ENCODE measurements around the gene MCRIP1. TPM values are rescaled to one million over a fixed set of nuclear protein-coding genes. Genes with fewer than 3 reads are reported as not detected.

Gene MCRIP1
- total and polyA plus RNA-seq, 2 of the 13 experiments (the other 11 are each of a cell fraction or from before 2014, with no cell fraction given) = 79.7 to 84.9 TPM

DNA sequence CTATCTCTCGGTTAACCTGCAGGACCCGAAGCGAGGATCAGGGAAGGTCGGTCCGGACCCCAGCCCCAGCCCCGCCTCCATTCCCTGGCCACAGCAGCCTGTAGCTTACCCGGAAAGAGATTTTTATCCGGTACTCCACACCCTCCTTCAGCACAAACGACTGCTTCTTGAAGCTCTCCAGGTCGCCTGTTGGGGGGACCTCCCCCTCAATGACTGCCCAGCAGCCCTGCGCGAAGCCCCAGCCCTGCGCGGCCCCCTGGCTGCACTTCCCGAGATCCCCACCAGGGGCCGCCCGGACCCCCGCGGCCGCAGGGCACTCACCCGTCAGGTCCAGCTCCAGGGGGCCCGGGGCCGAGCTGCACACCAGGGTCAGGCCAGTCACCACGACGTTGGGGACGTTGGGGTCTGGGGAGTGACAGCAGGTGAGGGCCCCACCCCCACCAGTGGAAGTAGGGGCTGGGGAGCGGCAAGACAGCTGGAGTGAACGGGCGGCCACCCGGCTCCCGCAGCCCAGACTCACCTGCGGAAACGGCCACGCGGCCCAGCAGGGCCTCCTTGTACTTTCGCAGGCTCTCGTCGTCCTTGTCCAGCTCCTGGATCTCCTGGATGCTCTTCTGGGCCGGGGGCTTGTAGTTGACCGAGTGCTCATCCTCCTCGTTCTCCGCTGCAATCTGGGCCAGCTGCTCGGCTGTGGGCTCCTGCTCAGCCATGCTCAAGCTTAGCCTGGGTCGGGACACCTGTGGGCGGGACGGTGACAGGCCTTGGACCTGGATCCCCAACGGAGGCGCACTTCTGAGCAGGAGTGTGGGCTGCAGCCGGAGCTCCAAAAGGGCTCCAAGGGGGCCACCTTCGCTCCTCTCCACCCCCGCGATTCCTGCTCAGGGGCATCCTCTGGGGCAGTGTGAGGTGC lies 36.4 kb upstream of the MCRIP1 start (continued):
- TF ChIP-seq, protein P1, sequence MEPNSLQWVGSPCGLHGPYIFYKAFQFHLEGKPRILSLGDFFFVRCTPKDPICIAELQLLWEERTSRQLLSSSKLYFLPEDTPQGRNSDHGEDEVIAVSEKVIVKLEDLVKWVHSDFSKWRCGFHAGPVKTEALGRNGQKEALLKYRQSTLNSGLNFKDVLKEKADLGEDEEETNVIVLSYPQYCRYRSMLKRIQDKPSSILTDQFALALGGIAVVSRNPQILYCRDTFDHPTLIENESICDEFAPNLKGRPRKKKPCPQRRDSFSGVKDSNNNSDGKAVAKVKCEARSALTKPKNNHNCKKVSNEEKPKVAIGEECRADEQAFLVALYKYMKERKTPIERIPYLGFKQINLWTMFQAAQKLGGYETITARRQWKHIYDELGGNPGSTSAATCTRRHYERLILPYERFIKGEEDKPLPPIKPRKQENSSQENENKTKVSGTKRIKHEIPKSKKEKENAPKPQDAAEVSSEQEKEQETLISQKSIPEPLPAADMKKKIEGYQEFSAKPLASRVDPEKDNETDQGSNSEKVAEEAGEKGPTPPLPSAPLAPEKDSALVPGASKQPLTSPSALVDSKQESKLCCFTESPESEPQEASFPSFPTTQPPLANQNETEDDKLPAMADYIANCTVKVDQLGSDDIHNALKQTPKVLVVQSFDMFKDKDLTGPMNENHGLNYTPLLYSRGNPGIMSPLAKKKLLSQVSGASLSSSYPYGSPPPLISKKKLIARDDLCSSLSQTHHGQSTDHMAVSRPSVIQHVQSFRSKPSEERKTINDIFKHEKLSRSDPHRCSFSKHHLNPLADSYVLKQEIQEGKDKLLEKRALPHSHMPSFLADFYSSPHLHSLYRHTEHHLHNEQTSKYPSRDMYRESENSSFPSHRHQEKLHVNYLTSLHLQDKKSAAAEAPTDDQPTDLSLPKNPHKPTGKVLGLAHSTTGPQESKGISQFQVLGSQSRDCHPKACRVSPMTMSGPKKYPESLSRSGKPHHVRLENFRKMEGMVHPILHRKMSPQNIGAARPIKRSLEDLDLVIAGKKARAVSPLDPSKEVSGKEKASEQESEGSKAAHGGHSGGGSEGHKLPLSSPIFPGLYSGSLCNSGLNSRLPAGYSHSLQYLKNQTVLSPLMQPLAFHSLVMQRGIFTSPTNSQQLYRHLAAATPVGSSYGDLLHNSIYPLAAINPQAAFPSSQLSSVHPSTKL (CRISPR knock-in tag; IDR thresholded peaks at IDR 0.05) = no peak
- TF ChIP-seq, protein P2, sequence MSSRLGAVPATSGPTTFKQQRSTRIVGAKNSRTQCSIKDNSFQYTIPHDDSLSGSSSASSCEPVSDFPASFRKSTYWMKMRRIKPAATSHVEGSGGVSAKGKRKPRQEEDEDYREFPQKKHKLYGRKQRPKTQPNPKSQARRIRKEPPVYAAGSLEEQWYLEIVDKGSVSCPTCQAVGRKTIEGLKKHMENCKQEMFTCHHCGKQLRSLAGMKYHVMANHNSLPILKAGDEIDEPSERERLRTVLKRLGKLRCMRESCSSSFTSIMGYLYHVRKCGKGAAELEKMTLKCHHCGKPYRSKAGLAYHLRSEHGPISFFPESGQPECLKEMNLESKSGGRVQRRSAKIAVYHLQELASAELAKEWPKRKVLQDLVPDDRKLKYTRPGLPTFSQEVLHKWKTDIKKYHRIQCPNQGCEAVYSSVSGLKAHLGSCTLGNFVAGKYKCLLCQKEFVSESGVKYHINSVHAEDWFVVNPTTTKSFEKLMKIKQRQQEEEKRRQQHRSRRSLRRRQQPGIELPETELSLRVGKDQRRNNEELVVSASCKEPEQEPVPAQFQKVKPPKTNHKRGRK (CRISPR knock-in tag; IDR thresholded peaks at IDR 0.05) = no peak
- TF ChIP-seq ZNF7 (CRISPR knock-in tag; IDR thresholded peaks at IDR 0.05) = no peak
- TF ChIP-seq CREM (IDR thresholded peaks at IDR 0.05) = no peak; the same call in 1 of the 2 replicates
- TF ChIP-seq CREM (CRISPR knock-in tag; IDR thresholded peaks at IDR 0.05) = no peak
- TF ChIP-seq, protein P3, sequence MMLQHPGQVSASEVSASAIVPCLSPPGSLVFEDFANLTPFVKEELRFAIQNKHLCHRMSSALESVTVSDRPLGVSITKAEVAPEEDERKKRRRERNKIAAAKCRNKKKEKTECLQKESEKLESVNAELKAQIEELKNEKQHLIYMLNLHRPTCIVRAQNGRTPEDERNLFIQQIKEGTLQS (CRISPR knock-in tag; IDR thresholded peaks at IDR 0.05) = 0 out of 2 replicates have a peak, but pooled peaks have one; percentile 2
- peak; percentile 75; the same call in 1 of the 2 replicates for TF ChIP-seq HOXA5 (CRISPR knock-in tag; IDR thresholded peaks at IDR 0.05)
- TF ChIP-seq, protein P4, sequence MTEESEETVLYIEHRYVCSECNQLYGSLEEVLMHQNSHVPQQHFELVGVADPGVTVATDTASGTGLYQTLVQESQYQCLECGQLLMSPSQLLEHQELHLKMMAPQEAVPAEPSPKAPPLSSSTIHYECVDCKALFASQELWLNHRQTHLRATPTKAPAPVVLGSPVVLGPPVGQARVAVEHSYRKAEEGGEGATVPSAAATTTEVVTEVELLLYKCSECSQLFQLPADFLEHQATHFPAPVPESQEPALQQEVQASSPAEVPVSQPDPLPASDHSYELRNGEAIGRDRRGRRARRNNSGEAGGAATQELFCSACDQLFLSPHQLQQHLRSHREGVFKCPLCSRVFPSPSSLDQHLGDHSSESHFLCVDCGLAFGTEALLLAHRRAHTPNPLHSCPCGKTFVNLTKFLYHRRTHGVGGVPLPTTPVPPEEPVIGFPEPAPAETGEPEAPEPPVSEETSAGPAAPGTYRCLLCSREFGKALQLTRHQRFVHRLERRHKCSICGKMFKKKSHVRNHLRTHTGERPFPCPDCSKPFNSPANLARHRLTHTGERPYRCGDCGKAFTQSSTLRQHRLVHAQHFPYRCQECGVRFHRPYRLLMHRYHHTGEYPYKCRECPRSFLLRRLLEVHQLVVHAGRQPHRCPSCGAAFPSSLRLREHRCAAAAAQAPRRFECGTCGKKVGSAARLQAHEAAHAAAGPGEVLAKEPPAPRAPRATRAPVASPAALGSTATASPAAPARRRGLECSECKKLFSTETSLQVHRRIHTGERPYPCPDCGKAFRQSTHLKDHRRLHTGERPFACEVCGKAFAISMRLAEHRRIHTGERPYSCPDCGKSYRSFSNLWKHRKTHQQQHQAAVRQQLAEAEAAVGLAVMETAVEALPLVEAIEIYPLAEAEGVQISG (CRISPR knock-in tag; IDR thresholded peaks at IDR 0.05) = 0 out of 2 replicates have a peak, but pooled peaks have one; percentile 6
- TF ChIP-seq ZMYM3 (CRISPR knock-in tag; IDR thresholded peaks at IDR 0.05) = no peak
- TF ChIP-seq ZBTB21 (CRISPR knock-in tag; IDR thresholded peaks at IDR 0.05) = 0 out of 2 replicates have a peak, but pooled peaks have one; percentile 33
- TF ChIP-seq WIZ (CRISPR knock-in tag; IDR thresholded peaks at IDR 0.05) = peak; percentile 45; the same call in 1 of the 2 replicates
- TF ChIP-seq, protein P5, sequence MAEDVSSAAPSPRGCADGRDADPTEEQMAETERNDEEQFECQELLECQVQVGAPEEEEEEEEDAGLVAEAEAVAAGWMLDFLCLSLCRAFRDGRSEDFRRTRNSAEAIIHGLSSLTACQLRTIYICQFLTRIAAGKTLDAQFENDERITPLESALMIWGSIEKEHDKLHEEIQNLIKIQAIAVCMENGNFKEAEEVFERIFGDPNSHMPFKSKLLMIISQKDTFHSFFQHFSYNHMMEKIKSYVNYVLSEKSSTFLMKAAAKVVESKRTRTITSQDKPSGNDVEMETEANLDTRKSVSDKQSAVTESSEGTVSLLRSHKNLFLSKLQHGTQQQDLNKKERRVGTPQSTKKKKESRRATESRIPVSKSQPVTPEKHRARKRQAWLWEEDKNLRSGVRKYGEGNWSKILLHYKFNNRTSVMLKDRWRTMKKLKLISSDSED (CRISPR knock-in tag; IDR thresholded peaks at IDR 0.05) = 0 out of 2 replicates have a peak, but pooled peaks have one; percentile 16
- TF ChIP-seq ZNF224 (CRISPR knock-in tag; IDR thresholded peaks at IDR 0.05) = no peak
- TF ChIP-seq NAIF1 (CRISPR knock-in tag; IDR thresholded peaks at IDR 0.05; ENCODE audit: borderline replicate concordance) = no peak
- no peak; the same call in 1 of the 2 replicates for TF ChIP-seq ZNF572 (CRISPR knock-in tag; IDR thresholded peaks at IDR 0.05)
